PC-9 (cell line): Measurements from ENCODE around the gene ARHGEF6. TPM values are rescaled to one million over a fixed set of nuclear protein-coding genes. Genes with fewer than 3 reads are reported as not detected.
A peak's percentile ranks its signal among the peaks of the same experiment; 100 is the strongest.

ENCODE experiments used
- BruUV-seq: library from RNA; stranded (reverse); fragments of 400-500 nt; replicated peaks from 2 replicates; lab custom pipeline; 2021; lab: Mats Ljungman, UMichigan
- CTCF ChIA-PET: fragments of 300-600 bp; sonication (Branson Sonifier 250); formaldehyde crosslinking; loops from one replicate; lab custom pipeline; 2022; ENCODE audit warnings: antibody characterized with exemption; lab: Charles Lee
- POLR2A ChIA-PET: fragments of 300-600 bp; sonication (Branson Sonifier 250); formaldehyde crosslinking; loops from one replicate; lab custom pipeline; 2022; ENCODE audit warnings: antibody characterized with exemption; ENCODE audit not compliant: unreplicated experiment; lab: Charles Lee
- DNase-seq, 2 experiments: peaks; one replicate each; pipeline versions ENCODE4 v3.0.0 to v3.0.0-alpha.2; 2015 to 2022; ENCODE audit warnings: mixed read lengths in 1 of 2
- H2AFZ ChIP-seq: fragments of 200-600 bp; sonication (generic); 2 replicates; pipeline ENCODE4 v1.8.1; 2017; ENCODE audit warnings: antibody characterized with exemption
- H3F3A ChIP-seq: fragments of 200-600 bp; sonication (generic); 2 replicates; pipeline ENCODE4 v1.8.1; 2017; ENCODE audit warnings: antibody characterized with exemption, mild to moderate bottlenecking, low read depth; ENCODE audit not compliant: insufficient read depth
- H3K27ac ChIP-seq: fragments of 200-600 bp; sonication (generic); 2 replicates; pipeline ENCODE4 v1.6.1; 2016; ENCODE audit warnings: mixed run types
- H3K27me3 ChIP-seq: fragments of 200-600 bp; sonication (generic); 2 replicates; pipeline ENCODE4 v1.6.1; 2016; ENCODE audit warnings: low read depth, mixed run types; ENCODE audit not compliant: insufficient read depth
- H3K36me3 ChIP-seq: fragments of 200-600 bp; sonication (generic); 2 replicates; pipeline ENCODE4 v1.6.1; 2016; ENCODE audit warnings: low read depth, mixed run types
- H3K4me1 ChIP-seq: fragments of 200-600 bp; sonication (generic); replicated peaks from 2 replicates; pipeline ENCODE4 v1.6.1; 2016; ENCODE audit warnings: mixed run types; ENCODE audit not compliant: insufficient read depth
- H3K4me2 ChIP-seq: fragments of 200-600 bp; sonication (generic); 2 replicates; pipeline ENCODE4 v1.6.1; 2017; ENCODE audit warnings: mixed run types
- H3K4me3 ChIP-seq: fragments of 200-600 bp; sonication (generic); 2 replicates; pipeline ENCODE4 v1.6.1; 2016; ENCODE audit warnings: mixed run types
- H3K79me2 ChIP-seq: fragments of 200-600 bp; sonication (generic); 2 replicates; pipeline ENCODE4 v1.6.1; 2017; ENCODE audit warnings: low read depth, mixed run types
- H3K9me2 ChIP-seq: fragments of 200-600 bp; sonication (generic); 2 replicates; pipeline ENCODE4 v1.8.1; 2017; ENCODE audit warnings: mild to moderate bottlenecking; ENCODE audit not compliant: insufficient read depth
- H3K9me3 ChIP-seq: fragments of 200-600 bp; sonication (generic); 2 replicates; pipeline ENCODE4 v1.8.1; 2016; ENCODE audit warnings: low read depth; ENCODE audit not compliant: insufficient read depth
- H4K20me1 ChIP-seq: fragments of 200-600 bp; sonication (generic); 2 replicates; pipeline ENCODE4 v1.8.1; 2017; ENCODE audit not compliant: insufficient read depth
- CTCF ChIP-seq: fragments of 200-600 bp; sonication (generic); conservative IDR thresholded peaks from 2 replicates; pipeline ENCODE4 v1.6.1; 2017; ENCODE audit warnings: mixed run types, antibody characterized with exemption, mild to moderate bottlenecking, moderate library complexity
- EZH2 ChIP-seq: fragments of 200-600 bp; sonication (generic); IDR thresholded peaks from 2 replicates; pipeline ENCODE4 v1.8.0; 2017; ENCODE audit warnings: antibody characterized with exemption, low read depth
- intact Hi-C: fragments of 100-400 bp; cut with micrococcal nuclease; formaldehyde crosslinking; loops from one replicate; pipeline ENCODE4 v1.10.0; 2022; ENCODE audit not compliant: unreplicated experiment
- total RNA-seq: library from RNA; stranded (reverse); gene quantifications from 2 replicates; pipeline ENCODE4 v1.2.3, GENCODE V29; 2021

ARHGEF6 gene
- total RNA-seq, 1 experiment from 2014 or later, result 0.09 TPM

- peak; percentile 36 to 44 for DNase-seq
- H3K4me2 ChIP-seq, result no peak overlapping the region
- no peak overlapping the region for H3K4me3 ChIP-seq
- no peaks in the 10 kb centered on the region for H3K4me1 ChIP-seq
- no peaks in the 10 kb centered on the region for H3F3A ChIP-seq
- ChIA-PET POLR2A (no interaction called here), CTCF (no interaction called here)
- H3K79me2 ChIP-seq, result no peaks in the 10 kb centered on the region
- H4K20me1 ChIP-seq, result no peaks in the 10 kb centered on the region
- no peak overlapping the region for H3K27ac ChIP-seq
- no peaks in the 10 kb centered on the region for H3K27me3 ChIP-seq
- intact Hi-C loops, result loop anchor here (1.0 kb wide), 2 partner anchors 214 to 341 kb away; no protein-coding TSS in a partner anchor
- no peak overlapping the region for H2AFZ ChIP-seq
- no peaks in the 10 kb centered on the region for H3K9me3 ChIP-seq
- TF ChIP-seq EZH2 (no peak), CTCF (peak; percentile 65)
- H3K36me3 ChIP-seq, result no peaks in the 10 kb centered on the region
- H3K9me2 ChIP-seq, result no peaks in the 10 kb centered on the region
- no TSS peak for BruUV-seq
Measured at GRCh38 chrX:136711147-136711546, 69.6 kb downstream of the ARHGEF6 start.

- no TSS peak for BruUV-seq
- Histone ChIP-seq H3K9me2 (no peaks in the 10 kb centered on the region), H3K27me3 (no peaks in the 10 kb centered on the region), H4K20me1 (no peaks in the 10 kb centered on the region), H3K4me3 (no peak overlapping the region), H3K36me3 (no peaks in the 10 kb centered on the region), H3K9me3 (no peaks in the 10 kb centered on the region), H3K4me2 (peak overlapping the region; percentile 35; the same call in 1 of the 2 replicates), H3K4me1 (no peaks in the 10 kb centered on the region), H3K27ac (no peak overlapping the region), H3K79me2 (no peaks in the 10 kb centered on the region), H3F3A (no peaks in the 10 kb centered on the region), H2AFZ (no peak overlapping the region)
- DNase-seq, result no peak
- no peak for TF ChIP-seq CTCF
- TF ChIP-seq EZH2, result no peak
- intact Hi-C loops, result no loop called here
- ChIA-PET CTCF (no interaction called here), POLR2A (no interaction called here)
Measured at GRCh38 chrX:136710325-136710951, 70.3 kb downstream of the ARHGEF6 start.

GRCh38 chrX:136708348-136708747 is 72.4 kb downstream of the ARHGEF6 start:
- DNase-seq, result peak in 1 of 2 experiments; percentile 38
- POLR2A ChIA-PET, result no interaction called here
- Histone ChIP-seq H3K27ac (no peak overlapping the region), H4K20me1 (no peaks in the 10 kb centered on the region), H3K4me3 (no peak overlapping the region), H3K27me3 (no peaks in the 10 kb centered on the region), H3K4me2 (no peak overlapping the region), H2AFZ (no peak overlapping the region), H3K9me2 (no peaks in the 10 kb centered on the region), H3K79me2 (no peaks in the 10 kb centered on the region), H3F3A (no peaks in the 10 kb centered on the region), H3K4me1 (no peaks in the 10 kb centered on the region), H3K36me3 (no peaks in the 10 kb centered on the region), H3K9me3 (no peaks in the 10 kb centered on the region)
- intact Hi-C loops, result no loop called here
- BruUV-seq, result no TSS peak
- CTCF ChIA-PET, result interaction anchor here (0.7 kb wide), 1 partner anchor 162 kb away, joined by 6 read pairs; no protein-coding TSS in a partner anchor
- TF ChIP-seq EZH2 (no peak), CTCF (peak; percentile 76)
